Left lung (tissue), 10 donors: Measurements from ENCODE around the gene GNPTG. TPM values are rescaled to one million over a fixed set of nuclear protein-coding genes. Genes with fewer than 3 reads are reported as not detected.

ENCODE experiments used
- ATAC-seq: fragments of 200-7000 bp; cut with Tn5 transposase; one replicate; pipeline ENCODE4 v1.9.1; 2020; ENCODE audit warnings: moderate library complexity
- DNase-seq, 4 donors: peaks; one replicate each; pipeline ENCODE4 v3.0.0-alpha.2; 2013 to 2020
- H3K27ac ChIP-seq, 2 donors: fragments of 200-600 bp; sonication (generic) in 1 of 2; one replicate each; pipeline versions ENCODE4 v1.5.0 to v1.8.0; 2020 to 2021
- H3K27me3 ChIP-seq, 2 donors: fragments of 200-600 bp; sonication (generic) in 1 of 2; one replicate each; pipeline versions ENCODE4 v1.5.0 to v1.8.0; 2020 to 2021
- H3K36me3 ChIP-seq, 2 donors: fragments of 200-600 bp; sonication (generic) in 1 of 2; one replicate each; pipeline versions ENCODE4 v1.5.0 to v1.8.0; 2020 to 2021
- H3K4me1 ChIP-seq, 2 donors: fragments of 200-600 bp; one replicate each; pipeline ENCODE4 v1.8.0; 2021
- H3K4me3 ChIP-seq, 2 donors: fragments of 200-600 bp; sonication (generic) in 1 of 2; one replicate each; pipeline versions ENCODE4 v1.5.0 to v1.8.0; 2020 to 2021; ENCODE audit warnings: mild to moderate bottlenecking in 1 of 2
- H3K9me3 ChIP-seq, 2 donors: fragments of 200-600 bp; sonication (generic) in 1 of 2; one replicate each; pipeline versions ENCODE4 v1.5.0 to v1.8.0; 2020 to 2021
- intact Hi-C, 2 donors: fragments of 100-400 bp; cut with DNase I; formaldehyde crosslinking; loops; one replicate each; pipeline versions ENCODE4 v1.11.2 to v1.14.2; 2022
- polyA plus RNA-seq, 6 donors: library from polyadenylated mRNA; unstranded; fragments of 120-200 nt; gene quantifications; one replicate each; pipeline ENCODE4 v1.2.1, GENCODE V29; 2013; ENCODE audit not compliant: insufficient read length in 6 of 6
- total RNA-seq, 2 donors: library from RNA; stranded (reverse); fragmentation: NEBNext Ultra II Directional; extraction: Animal tissue kit (Norgen Biotek cat#: 25700); gene quantifications; one replicate each; pipeline ENCODE4 v1.2.1, GENCODE V29; 2021
- TF ChIP-seq, protein P1 (sequence below), 2 donors: fragments of 200-600 bp; sonication (generic) in 1 of 2; IDR thresholded peaks; one replicate each; pipeline versions ENCODE4 v1.5.0 to v1.8.0; 2021; ENCODE audit warnings: antibody characterized with exemption in 2 of 2
- donor health status: DM: no; HTN: yes; CAD: no.
- donor health status: DM: no; HTN: no; CAD: no.

Gene GNPTG
- total and polyA plus RNA-seq, 8 donors = 32.0 to 97.4 (median 49.4) TPM

DNA sequence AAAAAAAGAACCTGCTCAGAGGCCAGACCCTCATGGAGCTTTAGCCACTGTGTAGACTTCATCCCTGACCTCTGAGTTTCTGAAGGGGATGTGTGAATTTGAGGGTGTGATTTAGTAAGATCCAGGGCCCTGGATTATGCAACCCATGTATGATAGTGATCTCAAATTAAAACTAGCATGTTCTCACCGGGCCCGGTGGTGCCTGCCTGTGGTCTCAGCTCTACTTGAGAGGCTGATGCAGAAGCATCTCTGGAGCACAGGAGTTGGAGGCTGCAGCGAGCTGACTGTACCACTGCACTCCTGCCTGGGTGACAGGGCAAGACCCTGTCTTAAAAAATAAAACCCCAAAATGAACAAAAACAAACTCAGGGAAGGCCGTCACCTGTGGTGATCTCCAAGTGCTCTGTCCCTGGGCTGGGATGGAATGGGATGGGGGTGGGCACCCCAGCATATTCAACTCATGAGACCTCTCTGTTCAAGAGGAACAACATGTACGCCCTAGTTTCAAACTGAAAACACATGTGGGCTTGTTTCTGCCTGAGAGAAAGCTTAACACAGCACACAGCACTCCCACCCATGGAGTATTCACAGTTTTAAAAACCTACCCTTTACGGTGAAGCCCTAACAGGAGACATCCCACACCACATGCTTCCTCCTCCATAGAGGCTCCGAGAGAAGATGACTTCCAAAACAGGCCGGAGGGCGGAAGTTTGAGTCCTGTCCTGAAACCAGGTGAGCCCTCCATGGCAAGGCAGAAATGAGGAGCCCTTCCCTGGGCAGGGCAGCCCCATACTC lies 30.1 kb downstream of the GNPTG start:
- peaks cover 0 to 46% of the 10 kb centered on the region in 2 donors for H3K36me3 ChIP-seq
- TF ChIP-seq, protein P1, sequence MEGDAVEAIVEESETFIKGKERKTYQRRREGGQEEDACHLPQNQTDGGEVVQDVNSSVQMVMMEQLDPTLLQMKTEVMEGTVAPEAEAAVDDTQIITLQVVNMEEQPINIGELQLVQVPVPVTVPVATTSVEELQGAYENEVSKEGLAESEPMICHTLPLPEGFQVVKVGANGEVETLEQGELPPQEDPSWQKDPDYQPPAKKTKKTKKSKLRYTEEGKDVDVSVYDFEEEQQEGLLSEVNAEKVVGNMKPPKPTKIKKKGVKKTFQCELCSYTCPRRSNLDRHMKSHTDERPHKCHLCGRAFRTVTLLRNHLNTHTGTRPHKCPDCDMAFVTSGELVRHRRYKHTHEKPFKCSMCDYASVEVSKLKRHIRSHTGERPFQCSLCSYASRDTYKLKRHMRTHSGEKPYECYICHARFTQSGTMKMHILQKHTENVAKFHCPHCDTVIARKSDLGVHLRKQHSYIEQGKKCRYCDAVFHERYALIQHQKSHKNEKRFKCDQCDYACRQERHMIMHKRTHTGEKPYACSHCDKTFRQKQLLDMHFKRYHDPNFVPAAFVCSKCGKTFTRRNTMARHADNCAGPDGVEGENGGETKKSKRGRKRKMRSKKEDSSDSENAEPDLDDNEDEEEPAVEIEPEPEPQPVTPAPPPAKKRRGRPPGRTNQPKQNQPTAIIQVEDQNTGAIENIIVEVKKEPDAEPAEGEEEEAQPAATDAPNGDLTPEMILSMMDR (IDR thresholded peaks at IDR 0.05) = no peak

DNA sequence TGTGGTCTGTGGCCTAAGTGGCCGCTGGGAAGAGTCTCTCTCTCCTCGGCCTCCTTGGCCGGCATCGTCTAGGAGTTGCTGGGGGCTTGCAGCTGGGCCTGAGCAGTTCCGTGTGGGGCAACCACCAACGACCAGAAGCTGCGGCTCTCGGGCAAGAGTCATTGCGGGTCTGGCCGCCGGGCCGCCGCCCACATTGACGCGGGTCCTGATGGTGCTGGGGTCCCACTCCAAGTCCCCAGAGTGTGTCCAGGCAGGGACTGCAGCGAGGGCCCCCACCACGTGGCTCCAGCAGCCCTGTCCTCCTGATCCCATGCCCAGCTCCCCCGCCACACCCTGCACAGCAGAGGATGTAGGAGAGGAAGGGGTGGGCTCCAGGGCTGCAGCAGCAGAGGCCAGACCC lies 31.8 kb downstream of the GNPTG start:
- H3K36me3 ChIP-seq = peaks cover 0 to 58% of the 10 kb centered on the region in 2 donors
- intact Hi-C loops = no loop called here
- no peaks in the 10 kb centered on the region for H3K27me3 ChIP-seq
- ATAC-seq (no peak), DNase-seq (no peak)
- TF ChIP-seq, protein P1 (IDR thresholded peaks at IDR 0.05) = no peak
- H3K4me3 ChIP-seq = no peak overlapping the region
- no peak overlapping the region for H3K27ac ChIP-seq
- peaks cover 6 to 14% of the 10 kb centered on the region in 2 donors for H3K4me1 ChIP-seq
- no peaks in the 10 kb centered on the region for H3K9me3 ChIP-seq

More for the DNA sequence above, 30.1 kb downstream of the GNPTG start:
- Histone ChIP-seq H3K4me3 (no peak overlapping the region), H3K27me3 (no peaks in the 10 kb centered on the region), H3K9me3 (no peaks in the 10 kb centered on the region), H3K4me1 (peaks cover 6 to 25% of the 10 kb centered on the region in 2 donors), H3K27ac (no peak overlapping the region)
- ATAC-seq (no peak), DNase-seq (no peak)
- intact Hi-C loops = no loop called here

DNA sequence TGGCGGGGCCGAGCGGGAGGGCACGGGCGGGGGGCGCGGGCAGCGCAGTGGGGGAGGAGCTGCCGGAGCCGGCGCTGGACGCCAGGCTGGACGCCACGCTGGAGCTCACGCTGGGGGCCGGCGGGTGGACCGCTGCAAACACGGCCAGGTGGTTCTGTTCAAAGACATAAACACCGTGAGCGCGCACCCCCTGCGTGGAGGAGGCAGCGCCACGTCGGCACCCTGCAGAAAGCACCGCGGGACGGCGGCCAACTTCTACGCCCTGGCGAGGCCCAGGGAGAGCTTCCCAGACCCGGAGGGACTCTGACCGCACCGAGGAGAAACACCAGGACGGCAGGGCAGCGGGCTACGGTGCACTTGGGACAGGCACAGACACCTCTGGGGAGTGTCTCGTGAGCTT lies 33.5 kb downstream of the GNPTG start:
- Histone ChIP-seq H3K4me3 (no peak overlapping the region), H3K9me3 (no peaks in the 10 kb centered on the region), H3K4me1 (no peaks in the 10 kb centered on the region), H3K36me3 (peaks cover 0 to 75% of the 10 kb centered on the region in 2 donors), H3K27ac (no peak overlapping the region), H3K27me3 (no peaks in the 10 kb centered on the region)
- TF ChIP-seq, protein P1 (IDR thresholded peaks at IDR 0.05) = no peak
- ATAC-seq (no peak), DNase-seq (peak in 1 of 4 donors; percentile 81)
- intact Hi-C loops = no loop called here

DNA sequence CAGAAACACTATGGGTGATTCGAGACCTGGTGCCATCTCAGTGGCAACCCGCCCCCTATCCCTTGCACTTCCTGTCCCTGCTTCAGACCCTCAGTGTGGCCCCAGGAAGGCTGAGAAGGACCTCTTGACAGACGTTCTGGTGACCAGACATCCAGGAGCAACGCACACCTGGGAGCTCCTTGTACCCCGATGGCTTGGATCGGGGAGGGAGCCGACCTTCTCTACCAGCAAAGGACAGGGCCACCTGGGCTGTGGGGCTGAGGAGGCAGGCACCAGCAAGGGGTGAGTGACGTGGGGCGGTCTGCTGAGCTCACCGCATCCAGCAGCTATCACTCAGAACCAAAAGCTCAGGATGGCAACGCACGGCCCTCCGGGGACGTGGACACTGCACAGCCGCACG lies 35.6 kb downstream of the GNPTG start:
- intact Hi-C loops = no loop called here
- no peak overlapping the region for H3K4me3 ChIP-seq
- H3K4me1 ChIP-seq = no peaks in the 10 kb centered on the region
- ATAC-seq = no peak
- H3K27me3 ChIP-seq = no peaks in the 10 kb centered on the region
- DNase-seq = no peak
- TF ChIP-seq, protein P1 (IDR thresholded peaks at IDR 0.05) = no peak
- no peak overlapping the region for H3K27ac ChIP-seq
- no peaks in the 10 kb centered on the region for H3K9me3 ChIP-seq
- H3K36me3 ChIP-seq = peaks cover 0 to 82% of the 10 kb centered on the region in 2 donors

DNA sequence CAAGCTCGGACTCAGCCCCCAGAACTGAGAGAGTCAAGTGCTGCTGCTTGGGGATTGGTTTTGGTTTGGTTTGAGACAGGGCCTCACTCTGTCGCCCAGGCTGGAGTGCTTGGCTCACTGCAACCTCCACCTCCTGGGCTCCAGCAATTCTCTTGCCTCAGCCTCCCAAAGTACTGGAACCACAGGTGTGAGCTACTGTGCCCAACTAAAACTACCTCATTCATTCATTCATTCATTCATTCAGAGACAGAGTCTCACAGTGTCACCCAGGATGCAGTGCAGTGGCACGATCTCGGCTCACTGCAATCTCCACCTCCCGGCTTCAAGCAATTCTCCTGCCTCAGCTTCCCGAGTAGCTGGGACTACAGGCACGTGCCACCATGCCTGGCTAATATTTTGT lies 38.0 kb downstream of the GNPTG start:
- ATAC-seq (no peak), DNase-seq (no peak)
- intact Hi-C loops = no loop called here
- no peak overlapping the region for H3K27ac ChIP-seq
- no peaks in the 10 kb centered on the region for H3K27me3 ChIP-seq
- peaks cover 0 to 84% of the 10 kb centered on the region in 2 donors for H3K36me3 ChIP-seq
- H3K9me3 ChIP-seq = no peaks in the 10 kb centered on the region
- no peak overlapping the region for H3K4me3 ChIP-seq
- TF ChIP-seq, protein P1 (IDR thresholded peaks at IDR 0.05) = no peak
- no peaks in the 10 kb centered on the region for H3K4me1 ChIP-seq
